HFFc6 (cell line): ENCODE data around the gene NTMT2. TPM values are rescaled to one million over a fixed set of nuclear protein-coding genes. Genes with fewer than 3 reads are reported as not detected.
"Not testable (repeated sequence)": the region's sequence is repeated elsewhere in the genome, so short reads cannot be mapped to it uniquely, and the experiment has no call there.

Experiments used
- DNase-seq: peaks from one replicate; pipeline ENCODE4 v3.0.0-alpha.2; 2018
- H3K27ac Mint-ChIP-seq: 2 replicates; pipeline ENCODE4 v1.8.0; 2020; ENCODE audit warnings: mild to moderate bottlenecking, mixed read lengths
- H3K27me3 Mint-ChIP-seq: 2 replicates; pipeline ENCODE4 v1.8.0; 2021; ENCODE audit warnings: mild to moderate bottlenecking, moderate library complexity, mixed read lengths; ENCODE audit not compliant: insufficient read depth
- H3K36me3 Mint-ChIP-seq: 2 replicates; pipeline ENCODE4 v1.8.0; 2021; ENCODE audit warnings: low read depth, mixed read lengths
- H3K4me1 Mint-ChIP-seq: 2 replicates; pipeline ENCODE4 v1.8.0; 2020; ENCODE audit warnings: low read depth, mixed read lengths
- H3K4me3 Mint-ChIP-seq: 2 replicates; pipeline ENCODE4 v1.8.0; 2020; ENCODE audit warnings: mild to moderate bottlenecking, moderate library complexity, mixed read lengths
- H3K9me3 Mint-ChIP-seq: 2 replicates; pipeline ENCODE4 v1.8.0; 2020; ENCODE audit warnings: mild to moderate bottlenecking, mixed read lengths
- CTCF ChIP-seq: fragments of 200-600 bp; sonication (generic); IDR thresholded peaks from 2 replicates; pipeline ENCODE4 v1.5.0; 2021; ENCODE audit warnings: antibody characterized with exemption, mild to moderate bottlenecking
- long read RNA-seq: library from polyadenylated mRNA; unstranded; transcript quantifications from one replicate; pipeline ENCODE4 v2.0.0, GENCODE V29; 2019
- total RNA-seq, 6 experiments: library from RNA; stranded (reverse); fragmentation: NEBNext Ultra II Directional; extraction: Animal tissue kit (Norgen Biotek cat#: 25700); gene quantifications; 2 replicates in 1 of 6; 3 replicates in 5 of 6; pipeline ENCODE4 v1.2.3, GENCODE V29; 2021

The NTMT2 gene
- total RNA-seq: not detected
- long read RNA-seq: 0 reads

DNA sequence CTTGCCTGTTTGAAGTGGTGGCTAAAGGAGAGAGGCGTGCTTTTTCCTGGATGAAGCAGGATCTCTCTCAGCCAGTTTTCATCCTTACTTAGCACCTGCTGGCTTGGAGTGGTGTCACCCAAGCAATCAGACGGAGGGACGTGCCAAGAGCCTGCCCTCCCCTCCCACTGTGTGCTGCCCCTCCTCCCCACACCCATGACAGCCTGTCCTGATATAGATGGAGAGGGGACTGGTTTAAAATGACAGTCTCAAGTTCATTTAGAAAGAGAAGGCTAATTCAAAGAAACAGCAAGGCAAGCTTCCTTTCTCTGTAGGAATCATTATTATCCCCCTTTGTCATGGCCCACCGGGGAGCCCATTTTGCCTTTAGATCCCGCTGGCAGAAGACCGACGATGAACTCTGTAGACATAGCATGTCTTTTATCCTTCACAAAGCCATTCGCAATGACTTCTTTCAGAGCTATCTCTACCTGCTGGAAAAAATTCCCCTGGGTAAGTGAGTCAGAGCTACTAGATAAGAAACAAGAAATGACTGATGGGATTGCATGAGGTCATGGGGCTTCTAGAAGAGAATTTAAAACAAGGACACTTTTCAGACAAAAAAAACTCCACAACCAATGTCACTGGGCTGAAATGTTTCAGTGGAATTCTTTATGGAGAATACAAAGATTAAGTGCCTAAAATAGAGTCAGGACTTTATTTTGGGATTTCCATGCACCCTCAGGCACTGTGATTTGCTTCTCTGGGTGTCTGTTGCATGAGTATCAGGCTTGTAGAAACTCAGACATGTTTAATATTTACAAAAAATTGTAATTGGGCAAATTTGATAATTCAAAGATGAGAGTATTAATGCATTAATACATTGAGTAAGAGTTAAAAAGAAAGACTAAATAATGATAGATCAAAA lies at the start of gene NTMT2:
NTMT2 (plus strand) TSS at position 190 of the 907 bp plus-strand sequence; CDS start at position 339, 149 bp downstream.
- no peaks in the 10 kb centered on the region for H3K9me3 Mint-ChIP-seq

DNA sequence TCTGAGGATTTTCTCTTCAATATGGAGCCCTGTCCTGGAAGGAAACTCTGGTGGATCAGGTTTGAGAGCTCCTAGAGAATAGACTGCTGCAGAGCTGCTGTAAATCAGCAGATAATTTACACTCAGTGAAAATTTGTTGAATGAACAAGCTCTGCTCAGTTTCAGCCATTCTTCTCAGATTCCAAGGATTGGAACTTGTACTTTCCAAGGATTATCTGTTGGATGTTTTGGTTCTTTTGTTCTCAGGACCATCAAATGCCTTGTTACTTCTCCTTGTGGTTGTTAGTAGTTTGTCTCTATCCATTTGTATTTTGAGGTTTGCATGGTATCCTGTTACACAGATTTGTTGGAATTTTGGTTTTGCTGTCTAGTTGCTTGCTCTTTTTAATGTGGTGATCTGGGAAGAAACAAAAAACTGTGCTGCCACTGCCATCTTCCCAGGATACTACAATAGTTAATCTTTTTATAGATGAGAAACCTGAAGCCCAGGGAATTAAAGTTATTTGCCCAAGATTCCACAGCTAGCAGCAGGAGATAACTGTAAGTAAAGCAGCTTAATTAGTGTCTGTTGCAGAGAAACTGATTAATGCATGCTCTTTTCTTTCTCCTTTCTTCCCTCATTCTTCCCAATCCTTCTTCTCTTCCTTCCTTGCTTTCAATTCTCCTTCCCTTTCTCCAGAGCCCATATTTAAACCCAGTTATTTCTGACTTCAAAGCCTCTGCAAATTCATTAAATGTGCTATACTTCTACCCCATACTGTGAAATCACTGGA lies 49.6 kb upstream of the NTMT2 start:
- DNase-seq: no peak
- Mint-ChIP-seq H3K9me3 (no peaks in the 10 kb centered on the region), H3K27me3 (peaks cover 8% of the 10 kb centered on the region; the same call in 1 of the 2 replicates), H3K27ac (no peak overlapping the region), H3K4me1 (peaks cover 6% of the 10 kb centered on the region), H3K36me3 (no peaks in the 10 kb centered on the region), H3K4me3 (no peak overlapping the region)
- no peak for TF ChIP-seq CTCF

More for the DNA sequence above, at the start of gene NTMT2:
- H3K27ac Mint-ChIP-seq: no peak within 1 kb of the TSS
- H3K27me3 Mint-ChIP-seq: no peaks in the 10 kb centered on the region
- H3K36me3 Mint-ChIP-seq: 0 out of 2 replicates have a peak, but pooled peaks cover 5% of the 10 kb centered on the region
- no peak within 1 kb of the TSS for H3K4me3 Mint-ChIP-seq
- H3K4me1 Mint-ChIP-seq: no peaks in the 10 kb centered on the region
- no peak for DNase-seq
- TF ChIP-seq CTCF: no peak

DNA sequence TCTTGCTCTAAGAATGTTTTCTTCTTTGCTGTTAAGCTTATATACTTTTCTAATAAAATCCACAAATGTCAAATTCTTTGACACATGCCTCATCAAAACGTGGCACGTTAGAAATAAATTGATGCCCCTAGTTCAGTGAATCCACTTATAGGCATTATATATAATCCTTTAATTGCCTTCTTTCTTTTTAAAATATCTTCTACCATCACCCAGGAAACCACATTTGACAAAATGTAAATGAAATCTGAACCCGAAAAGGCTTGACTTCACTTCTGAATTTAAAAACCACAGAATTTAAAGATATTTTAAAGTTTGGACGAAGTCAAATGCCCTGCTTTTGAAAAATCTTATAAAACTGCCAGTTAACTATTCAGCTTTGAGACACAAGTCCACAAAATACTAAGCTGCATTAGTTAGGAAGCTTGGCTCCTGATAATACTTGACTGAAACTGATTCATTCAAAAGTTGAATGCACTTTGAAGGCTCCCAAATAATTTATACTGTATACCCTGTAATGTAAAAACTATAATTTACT lies 48.9 kb upstream of the NTMT2 start:
- no peak for DNase-seq
- H3K4me1 Mint-ChIP-seq: peaks cover 6% of the 10 kb centered on the region
- no peaks in the 10 kb centered on the region for H3K9me3 Mint-ChIP-seq
- no peak overlapping the region for H3K4me3 Mint-ChIP-seq
- no peak for TF ChIP-seq CTCF
- H3K27me3 Mint-ChIP-seq: peaks cover 8% of the 10 kb centered on the region; the same call in 1 of the 2 replicates
- H3K36me3 Mint-ChIP-seq: no peaks in the 10 kb centered on the region
- no peak overlapping the region for H3K27ac Mint-ChIP-seq

DNA sequence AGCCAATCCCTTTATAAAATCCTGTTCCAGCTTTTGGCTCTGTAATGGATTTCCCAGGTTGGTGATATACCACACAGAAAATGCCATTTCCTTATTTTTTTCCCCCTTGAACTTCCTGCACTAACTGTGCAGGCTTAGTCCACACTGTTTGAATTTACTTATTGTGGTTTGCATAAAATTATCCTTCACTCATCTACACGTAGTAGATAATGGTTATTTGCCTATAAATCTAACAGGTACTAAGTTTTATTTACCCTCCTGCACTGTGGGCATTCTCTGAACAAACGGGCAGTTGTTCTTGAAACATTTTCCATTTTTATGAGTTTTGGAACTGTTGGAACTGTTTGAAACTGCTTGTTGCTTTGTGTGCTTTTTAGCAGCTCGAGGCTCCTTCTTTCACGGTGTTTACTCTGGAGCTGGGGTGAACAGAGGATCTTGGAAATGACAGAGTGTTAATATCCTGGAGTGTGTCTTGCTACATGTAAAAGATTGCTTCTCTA lies 48.3 kb upstream of the NTMT2 start:
- TF ChIP-seq CTCF: no peak
- H3K27me3 Mint-ChIP-seq: peaks cover 8% of the 10 kb centered on the region; the same call in 1 of the 2 replicates
- H3K9me3 Mint-ChIP-seq: no peaks in the 10 kb centered on the region
- no peak for DNase-seq
- H3K27ac Mint-ChIP-seq: no peak overlapping the region
- H3K4me1 Mint-ChIP-seq: peaks cover 6% of the 10 kb centered on the region
- no peaks in the 10 kb centered on the region for H3K36me3 Mint-ChIP-seq
- no peak overlapping the region for H3K4me3 Mint-ChIP-seq

DNA sequence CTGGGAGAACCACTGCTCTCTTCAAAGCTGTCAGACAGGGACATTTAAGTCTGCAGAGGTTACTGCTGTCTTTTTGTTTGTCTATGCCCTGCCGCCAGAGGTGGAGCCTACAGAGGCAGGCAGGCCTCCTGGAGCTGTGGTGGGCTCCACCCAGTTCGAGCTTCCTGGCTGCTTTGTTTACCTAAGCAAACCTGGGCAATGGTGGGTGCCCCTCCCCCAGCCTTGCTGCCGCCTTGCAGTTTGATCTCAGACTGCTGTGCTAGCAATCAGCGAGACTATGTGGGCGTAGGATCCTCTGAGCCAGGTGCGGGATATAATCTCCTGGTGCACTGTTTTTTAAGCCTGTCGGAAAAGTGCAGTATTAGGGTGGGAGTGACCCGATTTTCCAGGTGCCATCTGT lies 32.6 kb upstream of the NTMT2 start:
- H3K9me3 Mint-ChIP-seq, DNase-seq, H3K4me3 Mint-ChIP-seq, H3K27me3 Mint-ChIP-seq, H3K4me1 Mint-ChIP-seq, H3K27ac Mint-ChIP-seq, H3K36me3 Mint-ChIP-seq: not testable (repeated sequence)
